Esophagus squamous epithelium (tissue), 4 donors: ENCODE data around the gene SH2D7.

Experiments
- CTCF ChIP-seq, 6 experiments: fragments of 450-650 bp in 4 of 6; fragments of 200-600 bp in 2 of 6; sonication (generic) in 2 of 6; IDR thresholded peaks; one replicate each; pipeline ENCODE4 v1.5.1; 2016 to 2019; ENCODE audit warnings: antibody characterized with exemption in 6 of 6, mild to moderate bottlenecking in 4 of 6, moderate library complexity in 4 of 6
- POLR2A ChIP-seq, 4 donors: fragments of 450-650 bp; IDR thresholded peaks; one replicate each; pipeline ENCODE4 v1.6.1; 2017; ENCODE audit warnings: antibody characterized with exemption in 4 of 4, mild to moderate bottlenecking in 4 of 4, moderate library complexity in 3 of 4

GRCh38 chr15:78139578-78139977, 47.2 kb downstream of the SH2D7 start:
- no peak for TF ChIP-seq CTCF (IDR thresholded peaks at IDR 0.05)
- no peak for TF ChIP-seq POLR2A (IDR thresholded peaks at IDR 0.05)
